Measurements from ENCODE around the gene AK5. TPM values are rescaled to one million over a fixed set of nuclear protein-coding genes. Genes with fewer than 3 reads are reported as not detected.

The AK5 gene
- total RNA-seq, 2 donors from 2014 or later, result 0.46 to 2.8 TPM

DNA sequence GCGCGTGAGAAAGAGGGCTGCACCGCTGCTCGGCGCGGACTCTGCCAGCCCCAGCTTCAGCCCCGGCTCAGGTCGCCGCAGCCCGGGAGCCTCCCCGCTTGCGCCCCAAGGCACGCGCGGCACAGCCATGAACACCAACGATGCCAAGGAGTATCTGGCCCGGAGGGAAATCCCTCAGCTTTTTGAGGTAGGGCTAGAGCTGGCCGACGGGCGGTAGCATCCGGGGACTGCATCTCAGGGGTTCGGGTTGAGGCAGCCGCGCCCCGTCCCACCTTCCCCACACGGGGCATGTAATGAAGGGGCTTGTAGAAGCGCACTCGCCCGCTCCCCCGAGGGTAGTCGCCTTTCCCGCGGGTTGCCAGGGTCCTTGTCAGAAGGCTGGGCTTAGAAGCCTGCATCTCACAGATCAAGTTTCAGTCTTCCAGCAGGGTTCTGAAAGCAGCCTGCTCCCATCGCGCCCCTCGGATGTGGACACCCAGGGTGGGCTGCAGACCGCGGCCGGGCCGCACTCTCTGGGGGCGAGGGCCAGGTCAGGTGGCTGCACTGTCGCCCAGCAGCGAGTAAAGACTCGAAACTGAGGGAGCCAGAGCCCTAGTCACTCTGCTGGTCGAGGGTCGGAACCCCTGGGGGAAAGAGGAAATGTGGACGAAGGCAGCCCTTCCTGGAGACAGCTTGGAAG, 507 bp downstream of the AK5 start:
- Histone ChIP-seq H3K4me1 (ENCODE audit: control insufficient read depth, insufficient read depth, low read length) (no peaks in the 10 kb centered on the region), H3K36me3 (ENCODE audit: control insufficient read depth, insufficient read depth, low read length) (no peaks in the 10 kb centered on the region), H3K9me3 (ENCODE audit: control insufficient read depth, low read length) (no peaks in the 10 kb centered on the region), H3K27ac (ENCODE audit: low read depth, low read length) (no peak overlapping the region), H3K4me3 (ENCODE audit: low read length) (peak overlapping the region; percentile 84), H3K9ac (ENCODE audit: extremely low read depth, low read length, poor library complexity, severe bottlenecking) (no peak overlapping the region), H3K27me3 (ENCODE audit: control insufficient read depth, insufficient read depth, low read length, poor library complexity, severe bottlenecking) (peaks cover 77% of the 10 kb centered on the region)
- peak; percentile 83 for DNase-seq
- peak; percentile 12 for TF ChIP-seq CTCF (conservative IDR thresholded peaks at IDR 0.05)
- Mint-ChIP-seq H3K4me1 (peaks cover 5% of the 10 kb centered on the region), H3K9me3 (no peaks in the 10 kb centered on the region), H3K4me3 (peak overlapping the region; percentile 55), H3K27me3 (ENCODE audit: insufficient read depth) (peaks cover 79% of the 10 kb centered on the region), H3K27ac (no peak overlapping the region), H3K36me3 (ENCODE audit: low read depth) (no peaks in the 10 kb centered on the region)
- WGBS, 2 experiments (ENCODE audit: insufficient coverage in 1 of 2, insufficient read length in 1 of 2), result 0% methylated on average over 29 to 47 of the region's 47 CpGs

DNA sequence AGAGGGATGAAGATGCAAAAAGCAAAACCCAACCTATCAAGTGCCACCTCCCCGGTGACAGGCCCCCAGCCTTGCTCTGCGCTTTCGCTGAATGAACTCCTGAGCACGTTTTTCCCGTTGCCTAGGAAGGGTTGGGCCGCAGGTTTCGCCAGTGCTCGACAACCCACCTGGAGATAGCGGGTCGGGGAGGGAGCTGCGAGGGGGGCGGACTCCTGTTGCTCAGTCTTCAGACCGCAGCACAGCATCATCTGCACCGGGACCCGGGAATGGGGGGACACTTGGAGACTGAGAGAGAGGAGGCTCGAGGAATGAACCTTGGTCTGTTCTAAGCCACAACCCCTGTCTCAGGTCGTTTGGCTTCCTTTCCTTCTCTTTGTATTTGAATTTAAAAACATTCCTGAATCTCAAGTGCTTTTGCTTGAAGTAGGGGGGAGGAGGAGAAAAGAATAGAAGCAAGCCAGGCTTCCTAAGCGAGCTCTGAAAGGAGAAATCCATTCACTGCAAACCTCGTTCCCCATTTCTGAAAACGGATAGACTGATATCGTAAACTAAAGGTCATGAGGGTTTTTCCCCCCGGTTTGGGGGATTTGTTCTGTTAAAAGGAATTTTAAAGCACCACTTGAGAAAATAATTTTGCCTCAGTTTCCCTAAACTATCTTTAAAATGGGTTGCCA, 1.2 kb downstream of the AK5 start:
- Histone ChIP-seq H3K27me3 (ENCODE audit: control insufficient read depth, insufficient read depth, low read length, poor library complexity, severe bottlenecking) (peaks cover 70% of the 10 kb centered on the region), H3K4me1 (ENCODE audit: control insufficient read depth, insufficient read depth, low read length) (no peaks in the 10 kb centered on the region), H3K27ac (ENCODE audit: low read depth, low read length) (no peak overlapping the region), H3K36me3 (ENCODE audit: control insufficient read depth, insufficient read depth, low read length) (no peaks in the 10 kb centered on the region), H3K9me3 (ENCODE audit: control insufficient read depth, low read length) (no peaks in the 10 kb centered on the region), H3K9ac (ENCODE audit: extremely low read depth, low read length, poor library complexity, severe bottlenecking) (no peak overlapping the region), H3K4me3 (ENCODE audit: low read length) (peak overlapping the region; percentile 84)
- no peak for TF ChIP-seq CTCF (conservative IDR thresholded peaks at IDR 0.05)
- no peak overlapping the region for H3K27ac Mint-ChIP-seq
- H3K36me3 Mint-ChIP-seq (ENCODE audit: low read depth), result no peaks in the 10 kb centered on the region
- WGBS, 2 experiments (ENCODE audit: insufficient coverage in 1 of 2, insufficient read length in 1 of 2), result 2 to 3% methylated on average over 9 to 22 of the region's 22 CpGs
- peak overlapping the region; percentile 55 for H3K4me3 Mint-ChIP-seq
- H3K9me3 Mint-ChIP-seq, result no peaks in the 10 kb centered on the region
- H3K4me1 Mint-ChIP-seq, result peaks cover 5% of the 10 kb centered on the region
- peak; percentile 83 for DNase-seq
- peaks cover 74% of the 10 kb centered on the region for H3K27me3 Mint-ChIP-seq (ENCODE audit: insufficient read depth)

GRCh38 chr1:77283701-77284425, 2.0 kb downstream of the AK5 start:
- H3K27ac ChIP-seq (ENCODE audit: low read depth, low read length), result no peak overlapping the region
- H3K27me3 Mint-ChIP-seq (ENCODE audit: insufficient read depth), result peaks cover 66% of the 10 kb centered on the region
- H3K9me3 ChIP-seq (ENCODE audit: control insufficient read depth, low read length), result no peaks in the 10 kb centered on the region
- DNase-seq, result no peak
- H3K9ac ChIP-seq (ENCODE audit: extremely low read depth, low read length, poor library complexity, severe bottlenecking), result no peak overlapping the region
- peaks cover 61% of the 10 kb centered on the region for H3K27me3 ChIP-seq (ENCODE audit: control insufficient read depth, insufficient read depth, low read length, poor library complexity, severe bottlenecking)
- H3K4me1 ChIP-seq (ENCODE audit: control insufficient read depth, insufficient read depth, low read length), result no peaks in the 10 kb centered on the region
- WGBS, 2 experiments (ENCODE audit: insufficient coverage in 1 of 2, insufficient read length in 1 of 2), result 83% methylated on average over 3 to 6 of the region's 6 CpGs
- peaks cover 5% of the 10 kb centered on the region for H3K4me1 Mint-ChIP-seq
- H3K36me3 Mint-ChIP-seq (ENCODE audit: low read depth), result no peaks in the 10 kb centered on the region
- H3K36me3 ChIP-seq (ENCODE audit: control insufficient read depth, insufficient read depth, low read length), result no peaks in the 10 kb centered on the region
- H3K4me3 ChIP-seq (ENCODE audit: low read length), result no peak overlapping the region
- no peaks in the 10 kb centered on the region for H3K9me3 Mint-ChIP-seq
- no peak overlapping the region for H3K27ac Mint-ChIP-seq
- H3K4me3 Mint-ChIP-seq, result no peak overlapping the region
- no peak for TF ChIP-seq CTCF (conservative IDR thresholded peaks at IDR 0.05)

Data from endodermal cell (in vitro differentiated cells).